GM12875 (cell line): ENCODE data around the gene INSYN1.

Experiments used
- H3K4me3 ChIP-seq: one replicate; pipeline ENCODE4 v1.5.1; 2011; ENCODE audit warnings: low read depth, low read length, control low read depth
- CTCF ChIP-seq: IDR thresholded peaks from 2 replicates; pipeline ENCODE4 v1.5.1; 2011; ENCODE audit warnings: low read depth, mild to moderate bottlenecking, control low read depth, inconsistent platforms, low read length, moderate library complexity, borderline replicate concordance; ENCODE audit not compliant: insufficient read depth

Gene INSYN1

GRCh38 chr15:73760330-73761329 is 7.5 kb upstream of the INSYN1 start:
- H3K4me3 ChIP-seq = no peak overlapping the region
- TF ChIP-seq CTCF = no peak

GRCh38 chr15:73758461-73758860 is 5.3 kb upstream of the INSYN1 start:
- no peak overlapping the region for H3K4me3 ChIP-seq
- TF ChIP-seq CTCF = no peak

GRCh38 chr15:73757571-73757970 is 4.4 kb upstream of the INSYN1 start:
- H3K4me3 ChIP-seq = no peak overlapping the region
- TF ChIP-seq CTCF = no peak

- H3K4me3 ChIP-seq = no peak overlapping the region
- TF ChIP-seq CTCF = no peak
Observed at GRCh38 chr15:73756947-73757513, 3.9 kb upstream of the INSYN1 start.

- no peak for TF ChIP-seq CTCF
- no peak overlapping the region for H3K4me3 ChIP-seq
Observed at GRCh38 chr15:73756390-73756789, 3.2 kb upstream of the INSYN1 start.

GRCh38 chr15:73755946-73756345 is 2.8 kb upstream of the INSYN1 start:
- no peak overlapping the region for H3K4me3 ChIP-seq
- TF ChIP-seq CTCF = no peak
